Esophagus muscularis mucosa (tissue), 3 donors: Measurements from ENCODE around the gene BAIAP2.

Source experiments
- POLR2A ChIP-seq: fragments of 450-650 bp; IDR thresholded peaks from one replicate; pipeline ENCODE4 v1.6.1; 2017; ENCODE audit warnings: antibody characterized with exemption, moderate library complexity, mild to moderate bottlenecking, low read depth
- POLR2AphosphoS5 ChIP-seq, 2 donors: sonication (generic); formaldehyde crosslinking; IDR thresholded peaks; one replicate each; pipeline ENCODE4 v1.6.1; 2017; ENCODE audit warnings: antibody characterized with exemption in 2 of 2
- TF ChIP-seq, protein P1 (sequence below), 3 experiments: fragments of 200-600 bp in 2 of 3; fragments of 450-650 bp in 1 of 3; sonication (generic) in 2 of 3; IDR thresholded peaks; one replicate each; pipeline ENCODE4 v1.5.1; 2017 to 2019; ENCODE audit warnings: antibody characterized with exemption in 3 of 3, mild to moderate bottlenecking in 2 of 3, moderate library complexity in 1 of 3

DNA sequence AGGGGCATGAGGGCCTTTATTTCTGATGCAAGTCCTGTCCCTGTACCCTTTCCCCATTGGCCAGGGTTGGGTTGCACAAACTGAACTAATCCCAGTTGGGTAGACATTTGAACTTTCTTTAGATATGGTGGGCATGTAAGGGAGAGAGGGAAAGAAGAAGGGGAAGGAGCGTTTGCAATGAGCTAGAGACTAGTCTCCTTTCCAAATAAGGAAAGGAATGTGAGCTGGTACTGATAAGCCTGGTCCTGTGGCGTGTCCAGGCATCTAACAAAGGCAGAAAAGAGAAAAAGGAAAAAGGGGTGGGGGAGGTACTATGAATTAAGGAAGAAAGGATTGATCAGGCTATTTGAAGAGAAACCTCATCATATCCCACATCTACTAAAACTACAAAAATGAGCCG lies 23.0 kb upstream of the BAIAP2 start:
- TF ChIP-seq POLR2A (no peak), POLR2AphosphoS5 (IDR thresholded peaks at IDR 0.05) (no peak)
- TF ChIP-seq, protein P1, sequence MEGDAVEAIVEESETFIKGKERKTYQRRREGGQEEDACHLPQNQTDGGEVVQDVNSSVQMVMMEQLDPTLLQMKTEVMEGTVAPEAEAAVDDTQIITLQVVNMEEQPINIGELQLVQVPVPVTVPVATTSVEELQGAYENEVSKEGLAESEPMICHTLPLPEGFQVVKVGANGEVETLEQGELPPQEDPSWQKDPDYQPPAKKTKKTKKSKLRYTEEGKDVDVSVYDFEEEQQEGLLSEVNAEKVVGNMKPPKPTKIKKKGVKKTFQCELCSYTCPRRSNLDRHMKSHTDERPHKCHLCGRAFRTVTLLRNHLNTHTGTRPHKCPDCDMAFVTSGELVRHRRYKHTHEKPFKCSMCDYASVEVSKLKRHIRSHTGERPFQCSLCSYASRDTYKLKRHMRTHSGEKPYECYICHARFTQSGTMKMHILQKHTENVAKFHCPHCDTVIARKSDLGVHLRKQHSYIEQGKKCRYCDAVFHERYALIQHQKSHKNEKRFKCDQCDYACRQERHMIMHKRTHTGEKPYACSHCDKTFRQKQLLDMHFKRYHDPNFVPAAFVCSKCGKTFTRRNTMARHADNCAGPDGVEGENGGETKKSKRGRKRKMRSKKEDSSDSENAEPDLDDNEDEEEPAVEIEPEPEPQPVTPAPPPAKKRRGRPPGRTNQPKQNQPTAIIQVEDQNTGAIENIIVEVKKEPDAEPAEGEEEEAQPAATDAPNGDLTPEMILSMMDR (IDR thresholded peaks at IDR 0.05) = no peak
